SK-N-SH treated with all-trans-retinoic acid at 6 μM for 48 hours (cell line): ENCODE data around the gene FDX2.
A peak's percentile ranks its signal among the peaks of the same experiment; 100 is the strongest.

Experiments
- ATAC-seq: fragments of 200-7000 bp; cut with Tn5 transposase; 3 replicates; pipeline ENCODE4 v1.9.1; 2020; ENCODE audit warnings: mild to moderate bottlenecking, moderate library complexity
- ARNTL ChIP-seq: fragments of 450-650 bp; formaldehyde crosslinking; IDR thresholded peaks from 2 replicates; pipeline ENCODE4 v1.5.0; 2020; ENCODE audit warnings: low read depth, mild to moderate bottlenecking, moderate library complexity, borderline replicate concordance
- CSDC2 ChIP-seq: fragments of 250-450 bp; sonication (Bioruptor Pico); IDR thresholded peaks from 2 replicates; pipeline ENCODE4 v1.5.0; 2020; ENCODE audit warnings: mild to moderate bottlenecking, moderate library complexity
- ESRRG ChIP-seq: fragments of 250-450 bp; sonication (Bioruptor Pico); IDR thresholded peaks from 2 replicates; pipeline ENCODE4 v1.6.1; 2021; ENCODE audit warnings: mild to moderate bottlenecking
- ISL1 ChIP-seq: fragments of 250-450 bp; sonication (Bioruptor Pico); IDR thresholded peaks from 2 replicates; pipeline ENCODE4 v2.1.2; 2022; ENCODE audit warnings: mild to moderate bottlenecking, moderate library complexity
- OSR1 ChIP-seq: fragments of 250-450 bp; sonication (Bioruptor Pico); IDR thresholded peaks from 2 replicates; pipeline ENCODE4 v1.8.0; 2022; ENCODE audit warnings: moderate library complexity, mild to moderate bottlenecking, inconsistent platforms
- PPARA ChIP-seq: fragments of 250-450 bp; sonication (Bioruptor Pico); IDR thresholded peaks from 2 replicates; pipeline ENCODE4 v1.5.0; 2020; ENCODE audit warnings: mild to moderate bottlenecking, borderline replicate concordance
- RARB ChIP-seq: fragments of 250-450 bp; sonication (Bioruptor Pico); IDR thresholded peaks from 2 replicates; pipeline ENCODE4 v1.8.0; 2021; ENCODE audit warnings: mild to moderate bottlenecking, moderate library complexity
- SNAI2 ChIP-seq: fragments of 250-450 bp; sonication (Bioruptor Pico); IDR thresholded peaks from 2 replicates; pipeline ENCODE4 v1.5.0; 2020; ENCODE audit warnings: mild to moderate bottlenecking, moderate library complexity
- TCF4 ChIP-seq: fragments of 250-450 bp; sonication (Bioruptor Pico); IDR thresholded peaks from 2 replicates; pipeline ENCODE4 v1.8.0; 2021; ENCODE audit warnings: mild to moderate bottlenecking, moderate library complexity, borderline replicate concordance
- TOX ChIP-seq: fragments of 250-450 bp; sonication (Bioruptor Pico); IDR thresholded peaks from 2 replicates; pipeline ENCODE4 v1.8.0; 2021; ENCODE audit warnings: mild to moderate bottlenecking, moderate library complexity, borderline replicate concordance
- ZC3H10 ChIP-seq: fragments of 250-450 bp; sonication (Bioruptor Pico); IDR thresholded peaks from 2 replicates; pipeline ENCODE4 v1.5.1; 2021; ENCODE audit warnings: mild to moderate bottlenecking, moderate library complexity
- ZFP3 ChIP-seq: fragments of 250-450 bp; sonication (Bioruptor Pico); IDR thresholded peaks from 2 replicates; pipeline ENCODE4 v1.5.0; 2020; ENCODE audit warnings: mild to moderate bottlenecking, moderate library complexity
- ZFP30 ChIP-seq: fragments of 450-650 bp; formaldehyde crosslinking; IDR thresholded peaks from 2 replicates; pipeline ENCODE4 v1.5.0; 2022; ENCODE audit warnings: mild to moderate bottlenecking, moderate library complexity
- ZNF70 ChIP-seq: fragments of 450-650 bp; formaldehyde crosslinking; IDR thresholded peaks from 2 replicates; pipeline ENCODE4 v1.5.0; 2020; ENCODE audit warnings: mild to moderate bottlenecking, moderate library complexity
- ZNF8 ChIP-seq: fragments of 450-650 bp; formaldehyde crosslinking; IDR thresholded peaks from 2 replicates; pipeline ENCODE4 v1.5.0; 2020; ENCODE audit warnings: mild to moderate bottlenecking, moderate library complexity
- TF ChIP-seq, protein P1 (sequence below): fragments of 250-450 bp; sonication (Bioruptor Pico); IDR thresholded peaks from 2 replicates; pipeline ENCODE4 v1.8.0; 2020; ENCODE audit warnings: mild to moderate bottlenecking, moderate library complexity, borderline replicate concordance
- TF ChIP-seq, protein P2 (sequence below): fragments of 250-450 bp; sonication (Bioruptor Pico); IDR thresholded peaks from 2 replicates; pipeline ENCODE4 v1.8.0; 2021; ENCODE audit warnings: low read depth, mild to moderate bottlenecking, moderate library complexity, borderline replicate concordance
- TF ChIP-seq, protein P3 (sequence below): fragments of 250-450 bp; sonication (Bioruptor Pico); IDR thresholded peaks from 2 replicates; pipeline ENCODE4 v1.5.0; 2020; ENCODE audit warnings: mild to moderate bottlenecking, moderate library complexity
- TF ChIP-seq, protein P4 (sequence below): fragments of 250-450 bp; sonication (Bioruptor Pico); IDR thresholded peaks from 2 replicates; pipeline ENCODE4 v1.5.1; 2020; ENCODE audit warnings: low read depth, mild to moderate bottlenecking, moderate library complexity
- TF ChIP-seq, protein P5 (sequence below): fragments of 250-450 bp; sonication (Bioruptor Pico); IDR thresholded peaks from 2 replicates; pipeline ENCODE4 v1.5.1; 2021; ENCODE audit warnings: mild to moderate bottlenecking, moderate library complexity

Gene FDX2

DNA sequence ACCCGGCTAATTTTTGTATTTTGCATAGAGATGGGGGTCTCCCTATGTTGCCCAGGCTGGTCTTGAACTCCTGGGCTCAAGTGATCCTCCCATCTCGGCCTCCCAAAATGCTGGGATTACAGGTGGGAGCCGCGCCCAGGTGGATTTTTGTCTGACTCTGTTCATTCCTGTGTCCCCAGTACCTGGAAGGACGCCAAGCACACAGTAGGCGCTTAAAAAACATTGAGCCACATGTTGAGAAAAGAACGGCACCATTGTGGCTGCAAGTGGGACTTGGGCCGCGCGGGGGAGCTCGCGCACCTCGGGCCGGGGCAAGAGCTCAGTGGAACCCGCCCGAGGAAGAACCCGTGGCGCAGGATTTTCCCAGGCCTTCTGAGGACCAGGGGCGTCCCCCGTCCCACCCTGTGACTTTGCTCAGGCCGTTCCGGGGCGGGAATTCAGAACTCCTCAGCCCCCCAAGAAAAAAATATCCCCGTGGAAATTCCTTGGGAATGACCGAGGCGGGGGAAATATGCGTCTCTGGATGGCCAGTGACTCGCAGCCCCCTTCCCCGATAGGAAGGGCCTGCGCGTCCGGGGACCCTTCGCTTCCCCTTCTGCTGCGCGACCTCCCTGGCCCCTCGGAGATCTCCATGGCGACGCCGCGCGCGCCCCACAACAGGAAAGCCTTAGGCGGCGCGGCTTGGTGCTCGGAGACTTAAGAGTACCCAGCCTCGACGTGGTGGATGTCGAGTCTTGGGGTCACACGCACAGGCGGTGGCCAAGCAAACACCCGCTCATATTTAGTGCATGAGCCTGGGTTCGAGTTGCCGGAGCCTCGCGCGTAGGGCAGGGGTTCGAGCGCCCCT lies 46.3 kb downstream of the FDX2 start:
- ATAC-seq = peak; percentile 84
- TF ChIP-seq, protein P1, sequence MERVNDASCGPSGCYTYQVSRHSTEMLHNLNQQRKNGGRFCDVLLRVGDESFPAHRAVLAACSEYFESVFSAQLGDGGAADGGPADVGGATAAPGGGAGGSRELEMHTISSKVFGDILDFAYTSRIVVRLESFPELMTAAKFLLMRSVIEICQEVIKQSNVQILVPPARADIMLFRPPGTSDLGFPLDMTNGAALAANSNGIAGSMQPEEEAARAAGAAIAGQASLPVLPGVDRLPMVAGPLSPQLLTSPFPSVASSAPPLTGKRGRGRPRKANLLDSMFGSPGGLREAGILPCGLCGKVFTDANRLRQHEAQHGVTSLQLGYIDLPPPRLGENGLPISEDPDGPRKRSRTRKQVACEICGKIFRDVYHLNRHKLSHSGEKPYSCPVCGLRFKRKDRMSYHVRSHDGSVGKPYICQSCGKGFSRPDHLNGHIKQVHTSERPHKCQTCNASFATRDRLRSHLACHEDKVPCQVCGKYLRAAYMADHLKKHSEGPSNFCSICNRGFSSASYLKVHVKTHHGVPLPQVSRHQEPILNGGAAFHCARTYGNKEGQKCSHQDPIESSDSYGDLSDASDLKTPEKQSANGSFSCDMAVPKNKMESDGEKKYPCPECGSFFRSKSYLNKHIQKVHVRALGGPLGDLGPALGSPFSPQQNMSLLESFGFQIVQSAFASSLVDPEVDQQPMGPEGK = no peak
- TF ChIP-seq, protein P2, sequence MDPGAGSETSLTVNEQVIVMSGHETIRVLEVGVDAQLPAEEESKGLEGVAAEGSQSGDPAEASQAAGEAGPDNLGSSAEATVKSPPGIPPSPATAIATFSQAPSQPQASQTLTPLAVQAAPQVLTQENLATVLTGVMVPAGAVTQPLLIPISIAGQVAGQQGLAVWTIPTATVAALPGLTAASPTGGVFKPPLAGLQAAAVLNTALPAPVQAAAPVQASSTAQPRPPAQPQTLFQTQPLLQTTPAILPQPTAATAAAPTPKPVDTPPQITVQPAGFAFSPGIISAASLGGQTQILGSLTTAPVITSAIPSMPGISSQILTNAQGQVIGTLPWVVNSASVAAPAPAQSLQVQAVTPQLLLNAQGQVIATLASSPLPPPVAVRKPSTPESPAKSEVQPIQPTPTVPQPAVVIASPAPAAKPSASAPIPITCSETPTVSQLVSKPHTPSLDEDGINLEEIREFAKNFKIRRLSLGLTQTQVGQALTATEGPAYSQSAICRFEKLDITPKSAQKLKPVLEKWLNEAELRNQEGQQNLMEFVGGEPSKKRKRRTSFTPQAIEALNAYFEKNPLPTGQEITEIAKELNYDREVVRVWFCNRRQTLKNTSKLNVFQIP (CRISPR knock-in tag) = no peak
- TF ChIP-seq, protein P3, sequence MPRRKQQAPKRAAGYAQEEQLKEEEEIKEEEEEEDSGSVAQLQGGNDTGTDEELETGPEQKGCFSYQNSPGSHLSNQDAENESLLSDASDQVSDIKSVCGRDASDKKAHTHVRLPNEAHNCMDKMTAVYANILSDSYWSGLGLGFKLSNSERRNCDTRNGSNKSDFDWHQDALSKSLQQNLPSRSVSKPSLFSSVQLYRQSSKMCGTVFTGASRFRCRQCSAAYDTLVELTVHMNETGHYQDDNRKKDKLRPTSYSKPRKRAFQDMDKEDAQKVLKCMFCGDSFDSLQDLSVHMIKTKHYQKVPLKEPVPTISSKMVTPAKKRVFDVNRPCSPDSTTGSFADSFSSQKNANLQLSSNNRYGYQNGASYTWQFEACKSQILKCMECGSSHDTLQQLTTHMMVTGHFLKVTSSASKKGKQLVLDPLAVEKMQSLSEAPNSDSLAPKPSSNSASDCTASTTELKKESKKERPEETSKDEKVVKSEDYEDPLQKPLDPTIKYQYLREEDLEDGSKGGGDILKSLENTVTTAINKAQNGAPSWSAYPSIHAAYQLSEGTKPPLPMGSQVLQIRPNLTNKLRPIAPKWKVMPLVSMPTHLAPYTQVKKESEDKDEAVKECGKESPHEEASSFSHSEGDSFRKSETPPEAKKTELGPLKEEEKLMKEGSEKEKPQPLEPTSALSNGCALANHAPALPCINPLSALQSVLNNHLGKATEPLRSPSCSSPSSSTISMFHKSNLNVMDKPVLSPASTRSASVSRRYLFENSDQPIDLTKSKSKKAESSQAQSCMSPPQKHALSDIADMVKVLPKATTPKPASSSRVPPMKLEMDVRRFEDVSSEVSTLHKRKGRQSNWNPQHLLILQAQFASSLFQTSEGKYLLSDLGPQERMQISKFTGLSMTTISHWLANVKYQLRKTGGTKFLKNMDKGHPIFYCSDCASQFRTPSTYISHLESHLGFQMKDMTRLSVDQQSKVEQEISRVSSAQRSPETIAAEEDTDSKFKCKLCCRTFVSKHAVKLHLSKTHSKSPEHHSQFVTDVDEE = no peak
- TF ChIP-seq TOX (no peak), ISL1 (no peak), ZC3H10 (CRISPR knock-in tag) (no peak), TCF4 (CRISPR knock-in tag) (no peak), ARNTL (CRISPR knock-in tag) (no peak)

DNA sequence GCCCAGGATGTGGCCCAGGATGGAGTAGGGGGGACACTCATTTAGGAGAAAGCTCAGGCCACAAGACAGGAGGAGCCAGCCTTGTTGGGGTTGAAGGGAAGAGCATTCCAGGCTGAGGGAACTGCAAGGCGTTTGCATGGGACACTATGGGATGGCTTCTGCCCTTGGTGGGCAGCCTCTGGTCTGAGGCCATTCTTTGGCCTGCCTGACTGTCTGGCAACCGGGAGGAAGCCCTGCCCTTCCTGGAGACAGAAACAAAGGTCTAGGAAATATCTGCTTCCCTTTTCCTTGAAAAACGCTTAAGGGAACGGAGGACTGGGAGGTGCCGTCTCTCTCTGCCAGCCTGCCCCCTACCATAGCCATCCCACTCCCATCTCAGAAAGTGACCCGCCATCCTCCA lies 47.7 kb downstream of the FDX2 start:
- no peak for ATAC-seq
- TF ChIP-seq PPARA (no peak), ZFP3 (no peak), ZC3H10 (CRISPR knock-in tag) (no peak), ESRRG (CRISPR knock-in tag) (no peak), SNAI2 (no peak), ZNF8 (CRISPR knock-in tag) (no peak)
- TF ChIP-seq, protein P2 (CRISPR knock-in tag) = no peak
- TF ChIP-seq, protein P4, sequence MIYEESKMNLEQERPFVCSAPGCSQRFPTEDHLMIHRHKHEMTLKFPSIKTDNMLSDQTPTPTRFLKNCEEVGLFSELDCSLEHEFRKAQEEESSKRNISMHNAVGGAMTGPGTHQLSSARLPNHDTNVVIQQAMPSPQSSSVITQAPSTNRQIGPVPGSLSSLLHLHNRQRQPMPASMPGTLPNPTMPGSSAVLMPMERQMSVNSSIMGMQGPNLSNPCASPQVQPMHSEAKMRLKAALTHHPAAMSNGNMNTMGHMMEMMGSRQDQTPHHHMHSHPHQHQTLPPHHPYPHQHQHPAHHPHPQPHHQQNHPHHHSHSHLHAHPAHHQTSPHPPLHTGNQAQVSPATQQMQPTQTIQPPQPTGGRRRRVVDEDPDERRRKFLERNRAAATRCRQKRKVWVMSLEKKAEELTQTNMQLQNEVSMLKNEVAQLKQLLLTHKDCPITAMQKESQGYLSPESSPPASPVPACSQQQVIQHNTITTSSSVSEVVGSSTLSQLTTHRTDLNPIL (CRISPR knock-in tag) = no peak
- TF ChIP-seq, protein P1 = no peak
- TF ChIP-seq, protein P5, sequence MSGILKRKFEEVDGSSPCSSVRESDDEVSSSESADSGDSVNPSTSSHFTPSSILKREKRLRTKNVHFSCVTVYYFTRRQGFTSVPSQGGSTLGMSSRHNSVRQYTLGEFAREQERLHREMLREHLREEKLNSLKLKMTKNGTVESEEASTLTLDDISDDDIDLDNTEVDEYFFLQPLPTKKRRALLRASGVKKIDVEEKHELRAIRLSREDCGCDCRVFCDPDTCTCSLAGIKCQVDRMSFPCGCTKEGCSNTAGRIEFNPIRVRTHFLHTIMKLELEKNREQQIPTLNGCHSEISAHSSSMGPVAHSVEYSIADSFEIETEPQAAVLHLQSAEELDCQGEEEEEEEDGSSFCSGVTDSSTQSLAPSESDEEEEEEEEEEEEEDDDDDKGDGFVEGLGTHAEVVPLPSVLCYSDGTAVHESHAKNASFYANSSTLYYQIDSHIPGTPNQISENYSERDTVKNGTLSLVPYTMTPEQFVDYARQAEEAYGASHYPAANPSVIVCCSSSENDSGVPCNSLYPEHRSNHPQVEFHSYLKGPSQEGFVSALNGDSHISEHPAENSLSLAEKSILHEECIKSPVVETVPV (CRISPR knock-in tag) = no peak

DNA sequence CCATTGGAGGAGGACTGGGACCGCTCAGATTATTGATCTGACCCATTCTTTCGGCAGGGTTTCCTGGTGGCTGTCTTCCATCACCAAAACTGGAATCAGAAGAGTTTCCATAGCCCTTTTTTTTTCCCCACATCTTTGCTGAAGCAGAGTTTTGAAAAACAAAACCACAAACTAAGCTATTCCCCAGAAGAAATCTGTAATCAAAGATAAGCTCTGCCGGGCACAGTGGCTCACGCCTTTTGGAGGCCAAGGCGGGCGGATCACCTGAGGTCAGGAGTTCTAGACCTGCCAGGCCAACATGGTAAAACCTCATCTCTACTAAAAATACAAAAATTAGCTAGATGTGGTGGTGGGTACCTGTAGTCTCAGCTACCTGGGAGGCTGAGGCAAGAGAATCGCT lies 49.1 kb downstream of the FDX2 start:
- ATAC-seq = no peak
- TF ChIP-seq PPARA (no peak), ZFP30 (CRISPR knock-in tag) (no peak), TOX (no peak), RARB (no peak), ARNTL (CRISPR knock-in tag) (no peak), ZFP3 (no peak), OSR1 (CRISPR knock-in tag) (no peak), CSDC2 (no peak), ZNF8 (CRISPR knock-in tag) (no peak), ZNF70 (no peak), ESRRG (CRISPR knock-in tag) (no peak)
- TF ChIP-seq, protein P4 (CRISPR knock-in tag) = no peak
- TF ChIP-seq, protein P1 = no peak
